Adrenal gland (tissue), 12 donors: Measurements from ENCODE around the gene MKNK2. TPM values are rescaled to one million over a fixed set of nuclear protein-coding genes. Genes with fewer than 3 reads are reported as not detected.
A peak's percentile ranks its signal among the peaks of the same experiment; 100 is the strongest.

ENCODE experiments used
- DNase-seq, 7 donors: peaks; one replicate each; pipeline ENCODE4 v3.0.0-alpha.2; 2019 to 2020
- H3K27ac ChIP-seq, 5 donors: fragments of 200-600 bp; sonication (generic) in 4 of 5; 1 replicate in 3 of 5; 2 replicates in 2 of 5; pipeline versions ENCODE4 v1.5.1 to v1.8.0; 2016 to 2020; ENCODE audit warnings: mild to moderate bottlenecking in 1 of 5
- H3K27me3 ChIP-seq: fragments of 200-600 bp; 2 replicates; pipeline ENCODE4 v1.8.0; 2021
- H3K36me3 ChIP-seq, 2 donors: fragments of 200-600 bp; replicated peaks in 1 of 2; 1 replicate in 1 of 2; 2 replicates in 1 of 2; pipeline versions ENCODE4 v1.5.1 to v1.8.0; 2018 to 2022
- H3K4me1 ChIP-seq, 2 donors: fragments of 200-600 bp; replicated peaks in 1 of 2; 1 replicate in 1 of 2; 2 replicates in 1 of 2; pipeline versions ENCODE4 v1.5.1 to v1.8.0; 2018 to 2021
- H3K4me3 ChIP-seq, 4 donors: fragments of 200-600 bp; sonication (generic) in 3 of 4; one replicate each; pipeline ENCODE4 v1.5.1; 2016 to 2018
- H3K9me3 ChIP-seq, 3 donors: fragments of 200-600 bp; sonication (generic) in 1 of 3; replicated peaks in 1 of 3; 1 replicate in 2 of 3; 2 replicates in 1 of 3; pipeline versions ENCODE4 v1.5.1 to v1.8.0; 2016 to 2021
- POLR2A ChIP-seq, 2 donors: fragments of 450-650 bp; IDR thresholded peaks; one replicate each; pipeline ENCODE4 v1.6.1; 2017; ENCODE audit warnings: antibody characterized with exemption in 2 of 2, mild to moderate bottlenecking in 2 of 2, moderate library complexity in 1 of 2
- WGBS, 4 donors: extraction: QIAGEN DNeasy Blood & Tissue Kit in 2 of 4; methylation state at CpG; one replicate each; pipeline versions ENCODE4 v1.1.5 to v1.1.7; 2013 to 2017; 5-methylcytosine and 5-hydroxymethylcytosine counted together
- intact Hi-C, 2 donors: fragments of 100-400 bp; cut with DNase I; formaldehyde crosslinking; loops; one replicate each; pipeline versions ENCODE4 v1.14.1 to v1.15.0; 2022 to 2023
- polyA plus RNA-seq, 3 donors: library from polyadenylated mRNA; stranded (reverse); fragments of 200-250 nt in 2 of 3; fragments of 350-450 nt in 1 of 3; fragmentation: Illumina TruSeq in 1 of 3; extraction: RNeasy Lipid Tissue Mini Kit (QIAGEN cat#74804) in 1 of 3; gene quantifications; one replicate each; pipeline ENCODE4 v1.2.3, GENCODE V29; 2013 to 2014
- total RNA-seq, 9 donors: library from RNA; depleted of rRNA in 4 of 9; stranded (reverse); fragments of >200 nt in 4 of 9; fragments of 120-200 nt in 1 of 9; fragmentation: NEBNext Ultra II Directional in 1 of 9; extraction: Animal tissue kit (Norgen Biotek cat#: 25700) in 1 of 9; gene quantifications; one replicate each; pipeline versions ENCODE4 v1.1.0 to v1.2.4, GENCODE V29; 2013 to 2023
- TF ChIP-seq, protein P1 (sequence below), 6 experiments: fragments of 450-650 bp in 4 of 6; fragments of 200-600 bp in 2 of 6; sonication (generic) in 1 of 6; IDR thresholded peaks; 1 replicate in 5 of 6; 2 replicates in 1 of 6; pipeline versions ENCODE4 v1.5.1 to v1.8.0; 2016 to 2021; ENCODE audit warnings: antibody characterized with exemption in 6 of 6, mild to moderate bottlenecking in 2 of 6, moderate library complexity in 1 of 6
- donor health status: healthy with polysubstance abuse.
- donor health status: Bipolar disorder and iron deficiency.
- donor health status: DM: yes; HTN: yes; CAD: no.
- donor health status: DM: no; HTN: no; CAD: no.
- donor health status: DM: no; HTN: no; CAD: no.
- donor health status: DM: yes; HTN: yes; CAD: no.

MKNK2 gene
- total and polyA plus RNA-seq, 12 donors, result 25.5 to 440 (median 164) TPM

- intact Hi-C loops, result no loop called here
- Histone ChIP-seq H3K9me3 (no peaks in the 10 kb centered on the region), H3K4me3 (no peak overlapping the region), H3K36me3 (peaks cover 0 to 29% of the 10 kb centered on the region in 2 donors), H3K27ac (no peak overlapping the region), H3K27me3 (no peaks in the 10 kb centered on the region), H3K4me1 (no peaks in the 10 kb centered on the region)
- no peak for TF ChIP-seq POLR2A (IDR thresholded peaks at IDR 0.05)
- TF ChIP-seq, protein P1, sequence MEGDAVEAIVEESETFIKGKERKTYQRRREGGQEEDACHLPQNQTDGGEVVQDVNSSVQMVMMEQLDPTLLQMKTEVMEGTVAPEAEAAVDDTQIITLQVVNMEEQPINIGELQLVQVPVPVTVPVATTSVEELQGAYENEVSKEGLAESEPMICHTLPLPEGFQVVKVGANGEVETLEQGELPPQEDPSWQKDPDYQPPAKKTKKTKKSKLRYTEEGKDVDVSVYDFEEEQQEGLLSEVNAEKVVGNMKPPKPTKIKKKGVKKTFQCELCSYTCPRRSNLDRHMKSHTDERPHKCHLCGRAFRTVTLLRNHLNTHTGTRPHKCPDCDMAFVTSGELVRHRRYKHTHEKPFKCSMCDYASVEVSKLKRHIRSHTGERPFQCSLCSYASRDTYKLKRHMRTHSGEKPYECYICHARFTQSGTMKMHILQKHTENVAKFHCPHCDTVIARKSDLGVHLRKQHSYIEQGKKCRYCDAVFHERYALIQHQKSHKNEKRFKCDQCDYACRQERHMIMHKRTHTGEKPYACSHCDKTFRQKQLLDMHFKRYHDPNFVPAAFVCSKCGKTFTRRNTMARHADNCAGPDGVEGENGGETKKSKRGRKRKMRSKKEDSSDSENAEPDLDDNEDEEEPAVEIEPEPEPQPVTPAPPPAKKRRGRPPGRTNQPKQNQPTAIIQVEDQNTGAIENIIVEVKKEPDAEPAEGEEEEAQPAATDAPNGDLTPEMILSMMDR (IDR thresholded peaks at IDR 0.05), result no peak
- 91 to 96% (median 95%) methylated on average over 12 to 31 of the region's 31 CpGs for WGBS, 4 donors
- no peak for DNase-seq
Measured at GRCh38 chr19:1997353-1998233, 53.5 kb downstream of the MKNK2 start.

- H3K36me3 ChIP-seq, result peaks cover 0 to 53% of the 10 kb centered on the region in 2 donors
Measured at GRCh38 chr19:1992759-1993260, 58.2 kb downstream of the MKNK2 start.

DNA sequence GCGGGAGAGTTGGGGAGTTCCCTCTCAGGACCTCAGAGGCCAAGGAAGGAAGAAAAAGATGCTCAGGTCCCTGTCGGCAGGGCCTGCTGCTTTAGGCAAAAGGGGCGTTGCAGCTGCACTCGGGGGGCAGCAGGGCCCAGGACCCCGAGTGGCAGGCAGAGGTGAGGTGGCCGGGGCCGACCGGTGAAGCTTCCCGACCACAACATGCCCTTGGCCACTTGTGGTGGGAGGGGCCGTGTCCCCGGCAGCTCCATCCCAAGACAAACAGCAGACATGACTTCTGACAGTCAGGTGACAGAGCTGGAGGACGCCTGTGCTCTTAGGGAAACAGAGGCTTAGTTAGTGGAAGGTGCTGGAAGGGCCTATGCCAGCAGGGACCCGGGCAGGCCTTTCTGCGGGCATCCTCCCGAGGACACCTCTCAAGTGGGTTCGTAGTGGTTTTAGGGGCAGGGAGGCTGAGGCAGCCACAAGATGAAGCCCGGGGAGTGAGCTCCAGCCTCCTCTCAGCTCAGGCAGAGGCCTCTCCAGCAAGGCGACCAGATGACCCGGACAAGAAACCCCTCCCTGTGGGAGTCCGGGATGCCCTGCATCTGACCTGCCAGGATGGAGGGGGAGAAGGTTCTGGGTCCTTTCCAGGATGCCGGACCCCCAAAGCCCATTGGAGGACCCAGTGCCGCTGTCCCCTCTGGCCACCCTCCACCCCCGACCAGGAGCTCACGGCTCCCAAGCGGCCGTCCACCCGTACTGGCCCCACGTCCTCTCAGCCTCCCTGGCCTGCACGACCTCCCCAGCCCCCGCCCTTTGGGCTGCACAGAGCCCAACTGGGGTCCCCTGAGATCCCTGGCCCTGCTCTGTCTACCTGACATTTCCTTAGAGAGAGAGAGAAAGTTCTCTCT is 59.8 kb downstream of the MKNK2 start:
- TF ChIP-seq, protein P1 (IDR thresholded peaks at IDR 0.05), result no peak
- TF ChIP-seq POLR2A (IDR thresholded peaks at IDR 0.05), result no peak
- 85 to 89% (median 88%) methylated on average over 18 to 30 of the region's 30 CpGs for WGBS, 4 donors

More at GRCh38 chr19:1992759-1993260, 58.2 kb downstream of the MKNK2 start:
- no peaks in the 10 kb centered on the region for H3K4me1 ChIP-seq
- intact Hi-C loops, result no loop called here
- 84 to 97% (median 90%) methylated on average over 8 to 44 of the region's 44 CpGs for WGBS, 4 donors
- no peaks in the 10 kb centered on the region for H3K27me3 ChIP-seq
- TF ChIP-seq, protein P1 (IDR thresholded peaks at IDR 0.05), result no peak
- no peak for TF ChIP-seq POLR2A (IDR thresholded peaks at IDR 0.05)
- no peaks in the 10 kb centered on the region for H3K9me3 ChIP-seq
- no peak overlapping the region for H3K4me3 ChIP-seq
- H3K27ac ChIP-seq, result no peak overlapping the region
- peak in 2 of 7 donors; percentile 28 to 43 for DNase-seq

More for the DNA sequence above, 59.8 kb downstream of the MKNK2 start:
- no peaks in the 10 kb centered on the region for H3K9me3 ChIP-seq
- DNase-seq, result no peak
- intact Hi-C loops, result no loop called here
- H3K4me1 ChIP-seq, result no peaks in the 10 kb centered on the region
- H3K36me3 ChIP-seq, result peaks cover 0 to 57% of the 10 kb centered on the region in 2 donors
- H3K27ac ChIP-seq, result no peak overlapping the region
- no peak overlapping the region for H3K4me3 ChIP-seq
- H3K27me3 ChIP-seq, result no peaks in the 10 kb centered on the region
